ENCODE measurements around the gene ZCCHC14. TPM values are rescaled to one million over a fixed set of nuclear protein-coding genes. Genes with fewer than 3 reads are reported as not detected.
A peak's percentile ranks its signal among the peaks of the same experiment; 100 is the strongest.

The ZCCHC14 gene
- total RNA-seq, 2 donors from 2014 or later = 33.0 to 45.6 TPM

GRCh38 chr16:87454391-87454790 lies 38.4 kb downstream of the ZCCHC14 start:
- ATAC-seq (ENCODE audit: insufficient number of reproducible peaks, low FRiP score, low read depth) (no peak), DNase-seq (ENCODE audit: low spot score) (no peak)
- Histone ChIP-seq H3K27ac (no peak overlapping the region), H3K36me3 (peaks cover 22% of the 10 kb centered on the region), H3K27me3 (replicated peaks; ENCODE audit: insufficient read depth) (no peaks in the 10 kb centered on the region), H3K4me3 (no peak overlapping the region), H3K4me1 (ENCODE audit: control insufficient read depth in 1 of 2, low read depth in 2 of 2) (peaks cover 0 to 6% of the 10 kb centered on the region in 2 donors), H3K9me3 (no peaks in the 10 kb centered on the region)
- TF ChIP-seq CTCF (IDR thresholded peaks at IDR 0.05) = no peak

GRCh38 chr16:87453326-87453725 lies 39.5 kb downstream of the ZCCHC14 start:
- H3K27ac ChIP-seq = no peak overlapping the region

GRCh38 chr16:87451563-87452210 lies 41.1 kb downstream of the ZCCHC14 start:
- DNase-seq (ENCODE audit: low spot score) (no peak), ATAC-seq (ENCODE audit: insufficient number of reproducible peaks, low FRiP score, low read depth) (no peak)
- Histone ChIP-seq H3K4me1 (ENCODE audit: control insufficient read depth in 1 of 2, low read depth in 2 of 2) (peaks cover 0 to 13% of the 10 kb centered on the region in 2 donors), H3K27me3 (replicated peaks; ENCODE audit: insufficient read depth) (no peaks in the 10 kb centered on the region), H3K27ac (no peak overlapping the region), H3K4me3 (no peak overlapping the region), H3K9me3 (no peaks in the 10 kb centered on the region), H3K36me3 (peaks cover 9% of the 10 kb centered on the region)
- TF ChIP-seq CTCF (IDR thresholded peaks at IDR 0.05) = no peak

More at GRCh38 chr16:87453326-87453725, 39.5 kb downstream of the ZCCHC14 start:
- Histone ChIP-seq H3K4me3 (no peak overlapping the region), H3K27me3 (replicated peaks; ENCODE audit: insufficient read depth) (no peaks in the 10 kb centered on the region), H3K4me1 (ENCODE audit: control insufficient read depth in 1 of 2, low read depth in 2 of 2) (peaks cover 0 to 6% of the 10 kb centered on the region in 2 donors), H3K36me3 (peaks cover 11% of the 10 kb centered on the region), H3K9me3 (no peaks in the 10 kb centered on the region)
- TF ChIP-seq CTCF (IDR thresholded peaks at IDR 0.05) = no peak
- ATAC-seq (ENCODE audit: insufficient number of reproducible peaks, low FRiP score, low read depth) (no peak), DNase-seq (ENCODE audit: low spot score) (no peak)

- no peaks in the 10 kb centered on the region for H3K27me3 ChIP-seq (replicated peaks; ENCODE audit: insufficient read depth)
- no peak overlapping the region for H3K4me3 ChIP-seq
- ATAC-seq (ENCODE audit: insufficient number of reproducible peaks, low FRiP score, low read depth) (no peak), DNase-seq (ENCODE audit: low spot score) (no peak)
- H3K4me1 ChIP-seq (ENCODE audit: control insufficient read depth in 1 of 2, low read depth in 2 of 2) = peaks cover 0 to 15% of the 10 kb centered on the region in 2 donors
- TF ChIP-seq CTCF (IDR thresholded peaks at IDR 0.05) = no peak
- H3K27ac ChIP-seq = no peak overlapping the region
- H3K9me3 ChIP-seq = no peaks in the 10 kb centered on the region
- peaks cover 15% of the 10 kb centered on the region for H3K36me3 ChIP-seq
These were observed 44.0 kb downstream of the ZCCHC14 start for GRCh38 chr16:87448866-87449265.

GRCh38 chr16:87447323-87447722 lies 45.5 kb downstream of the ZCCHC14 start:
- DNase-seq (ENCODE audit: low spot score) (no peak), ATAC-seq (ENCODE audit: insufficient number of reproducible peaks, low FRiP score, low read depth) (no peak)
- Histone ChIP-seq H3K27me3 (replicated peaks; ENCODE audit: insufficient read depth) (no peaks in the 10 kb centered on the region), H3K9me3 (no peaks in the 10 kb centered on the region), H3K4me3 (no peak overlapping the region), H3K4me1 (ENCODE audit: control insufficient read depth in 1 of 2, low read depth in 2 of 2) (peaks cover 0 to 21% of the 10 kb centered on the region in 2 donors), H3K36me3 (peaks cover 15% of the 10 kb centered on the region), H3K27ac (peak overlapping the region; percentile 64 to 67)
- TF ChIP-seq CTCF (IDR thresholded peaks at IDR 0.05) = no peak
